ENCODE measurements around the gene AGBL2.
"Not testable (repeated sequence)": the region's sequence is repeated elsewhere in the genome, so short reads cannot be mapped to it uniquely, and the experiment has no call there.

Gene AGBL2

GRCh38 chr11:47715082-47715669 lies at the start of gene AGBL2:
Gene AGBL2, minus strand, starts transcription at chr11:47715369. Its CDS starts 719 bp downstream, at chr11:47714650.
- peak; percentile 34 for DNase-seq (ENCODE audit: low read depth)

GRCh38 chr11:47759291-47759690 lies 44.1 kb upstream of the AGBL2 start:
- DNase-seq (ENCODE audit: low read depth), result not testable (repeated sequence)

GRCh38 chr11:47756208-47756607 lies 41.0 kb upstream of the AGBL2 start:
- DNase-seq (ENCODE audit: low read depth), result no peak

- DNase-seq (ENCODE audit: low read depth), result no peak
Observed at GRCh38 chr11:47750725-47751124, 35.6 kb upstream of the AGBL2 start.

- not testable (repeated sequence) for DNase-seq (ENCODE audit: low read depth)
Observed at GRCh38 chr11:47742494-47742893, 27.3 kb upstream of the AGBL2 start.

- not testable (repeated sequence) for DNase-seq (ENCODE audit: low read depth)
Observed at GRCh38 chr11:47737817-47738216, 22.6 kb upstream of the AGBL2 start.

- no peak for DNase-seq (ENCODE audit: low read depth)
Observed at GRCh38 chr11:47732271-47732670, 17.1 kb upstream of the AGBL2 start.

- DNase-seq (ENCODE audit: low read depth), result no peak
Observed at GRCh38 chr11:47731475-47731874, 16.3 kb upstream of the AGBL2 start.

GRCh38 chr11:47726878-47727514 lies 11.8 kb upstream of the AGBL2 start:
- DNase-seq (ENCODE audit: low read depth), result no peak

GRCh38 chr11:47726118-47726442 lies 10.9 kb upstream of the AGBL2 start:
- DNase-seq (ENCODE audit: low read depth), result no peak

- DNase-seq (ENCODE audit: low read depth), result no peak
Observed at GRCh38 chr11:47725442-47726117, 10.4 kb upstream of the AGBL2 start.

- DNase-seq (ENCODE audit: low read depth), result peak; percentile 63
Observed at GRCh38 chr11:47724041-47724729, 9.0 kb upstream of the AGBL2 start.

GRCh38 chr11:47723041-47723440 lies 7.9 kb upstream of the AGBL2 start:
- no peak for DNase-seq (ENCODE audit: low read depth)

GRCh38 chr11:47720651-47721050 lies 5.5 kb upstream of the AGBL2 start:
- DNase-seq (ENCODE audit: low read depth), result no peak

- DNase-seq (ENCODE audit: low read depth), result no peak
Observed at GRCh38 chr11:47716692-47717091, 1.5 kb upstream of the AGBL2 start.

- DNase-seq (ENCODE audit: low read depth), result no peak
Observed at GRCh38 chr11:47714554-47715081, 551 bp downstream of the AGBL2 start.

GRCh38 chr11:47711816-47712215 lies 3.4 kb downstream of the AGBL2 start:
- DNase-seq (ENCODE audit: low read depth), result no peak

GRCh38 chr11:47711225-47711624 lies 3.9 kb downstream of the AGBL2 start:
- DNase-seq (ENCODE audit: low read depth), result no peak

GRCh38 chr11:47707275-47707786 lies 7.8 kb downstream of the AGBL2 start:
- DNase-seq (ENCODE audit: low read depth), result not testable (repeated sequence)

GRCh38 chr11:47705721-47706120 lies 9.4 kb downstream of the AGBL2 start:
- no peak for DNase-seq (ENCODE audit: low read depth)

- DNase-seq (ENCODE audit: low read depth), result no peak
Observed at GRCh38 chr11:47691979-47692378, 23.2 kb downstream of the AGBL2 start.

- DNase-seq (ENCODE audit: low read depth), result no peak
Observed at GRCh38 chr11:47689480-47689879, 25.7 kb downstream of the AGBL2 start.

Data from fibroblast of the conjunctiva (primary cell).